Esophagus squamous epithelium (tissue), 5 donors: ENCODE measurements around the gene PUM1. TPM values are rescaled to one million over a fixed set of nuclear protein-coding genes. Genes with fewer than 3 reads are reported as not detected.

ENCODE experiments used
- DNase-seq: peaks from one replicate; lab custom pipeline; 2025; lab: John Stamatoyannopoulos, UW
- H3K27ac ChIP-seq, 4 donors: fragments of 200-600 bp; sonication (generic); one replicate each; pipeline ENCODE4 v1.5.1; 2016 to 2019; ENCODE audit warnings: mild to moderate bottlenecking in 1 of 4
- H3K27me3 ChIP-seq, 4 donors: fragments of 200-600 bp; sonication (generic); 1 replicate in 3 of 4; 2 replicates in 1 of 4; pipeline versions ENCODE4 v1.5.1 to v1.6.0; 2017 to 2021; ENCODE audit warnings: antibody characterized with exemption in 1 of 4
- H3K36me3 ChIP-seq, 3 donors: fragments of 200-600 bp; sonication (generic); one replicate each; pipeline ENCODE4 v1.5.1; 2016 to 2019
- H3K4me1 ChIP-seq, 3 donors: fragments of 200-600 bp; sonication (generic); one replicate each; pipeline ENCODE4 v1.5.1; 2017 to 2019
- H3K4me3 ChIP-seq, 4 donors: fragments of 200-600 bp; sonication (generic); 1 replicate in 3 of 4; 2 replicates in 1 of 4; pipeline ENCODE4 v1.5.1; 2016 to 2019; ENCODE audit warnings: mild to moderate bottlenecking in 2 of 4, moderate library complexity in 1 of 4
- H3K9me3 ChIP-seq, 3 donors: fragments of 200-600 bp; sonication (generic); one replicate each; pipeline ENCODE4 v1.5.1; 2016 to 2019
- CTCF ChIP-seq, 6 experiments: fragments of 450-650 bp in 4 of 6; fragments of 200-600 bp in 2 of 6; sonication (generic) in 2 of 6; IDR thresholded peaks; one replicate each; pipeline ENCODE4 v1.5.1; 2016 to 2019; ENCODE audit warnings: antibody characterized with exemption in 6 of 6, mild to moderate bottlenecking in 4 of 6, moderate library complexity in 4 of 6
- POLR2A ChIP-seq, 4 donors: fragments of 450-650 bp; IDR thresholded peaks; one replicate each; pipeline ENCODE4 v1.6.1; 2017; ENCODE audit warnings: antibody characterized with exemption in 4 of 4, mild to moderate bottlenecking in 4 of 4, moderate library complexity in 3 of 4
- WGBS, 2 donors: methylation state at CpG; one replicate each; pipeline ENCODE4 v1.1.5; 2018; 5-methylcytosine and 5-hydroxymethylcytosine counted together
- intact Hi-C: fragments of 100-400 bp; cut with DNase I; formaldehyde crosslinking; loops from one replicate; pipeline ENCODE4 v1.15.0; 2022
- total RNA-seq, 4 donors: library from RNA; depleted of rRNA; stranded (reverse); fragments of >200 nt; gene quantifications; one replicate each; pipeline ENCODE4 v1.1.0, GENCODE V29; 2016
- donor health status: DM: yes; HTN: yes; CAD: no.

PUM1 gene
- total RNA-seq, 4 donors from 2014 or later, result 41.6 to 88.1 (median 53.9) TPM

GRCh38 chr1:30888975-30889374 is 176.5 kb downstream of the PUM1 start:
- Histone ChIP-seq H3K4me3 (no peak overlapping the region), H3K27ac (peak overlapping the region; percentile 46 to 88 (median 81)), H3K4me1 (peaks cover 4 to 60% (median 13%) of the 10 kb centered on the region in 3 donors), H3K36me3 (no peaks in the 10 kb centered on the region), H3K27me3 (no peaks in the 10 kb centered on the region), H3K9me3 (no peaks in the 10 kb centered on the region)
- no peak for DNase-seq
- TF ChIP-seq CTCF (IDR thresholded peaks at IDR 0.05) (no peak), POLR2A (IDR thresholded peaks at IDR 0.05) (no peak)
- intact Hi-C loops, result no loop called here
- 67 to 74% methylated on average over 3 of the region's 3 CpGs for WGBS, 2 donors

GRCh38 chr1:30888391-30888790 is 177.1 kb downstream of the PUM1 start:
- Histone ChIP-seq H3K36me3 (no peaks in the 10 kb centered on the region), H3K27me3 (no peaks in the 10 kb centered on the region), H3K9me3 (no peaks in the 10 kb centered on the region), H3K27ac (peak overlapping the region; percentile 46 to 88 (median 81)), H3K4me1 (peaks cover 4 to 54% (median 13%) of the 10 kb centered on the region in 3 donors), H3K4me3 (no peak overlapping the region)
- intact Hi-C loops, result no loop called here
- 6% methylated on average over 3 of the region's 8 CpGs; no CpG with 5 or more reads in 1 of the 2 donors for WGBS, 2 donors
- TF ChIP-seq POLR2A (IDR thresholded peaks at IDR 0.05), result no peak
- TF ChIP-seq CTCF (IDR thresholded peaks at IDR 0.05), result no peak
- DNase-seq, result no peak

- Histone ChIP-seq H3K4me1 (peaks cover 4 to 52% (median 16%) of the 10 kb centered on the region in 3 donors), H3K4me3 (no peak overlapping the region), H3K36me3 (no peaks in the 10 kb centered on the region), H3K27me3 (no peaks in the 10 kb centered on the region), H3K9me3 (no peaks in the 10 kb centered on the region), H3K27ac (peak overlapping the region; percentile 27 to 88 (median 81))
- intact Hi-C loops, result no loop called here
- WGBS, 2 donors, result 46 to 78% methylated on average over 6 to 7 of the region's 10 CpGs
- TF ChIP-seq POLR2A (IDR thresholded peaks at IDR 0.05), result no peak
- no peak for TF ChIP-seq CTCF (IDR thresholded peaks at IDR 0.05)
- DNase-seq, result no peak
Observed at GRCh38 chr1:30887485-30888315, 177.8 kb downstream of the PUM1 start.

- Histone ChIP-seq H3K4me1 (peaks cover 4 to 47% (median 12%) of the 10 kb centered on the region in 3 donors), H3K27ac (peak overlapping the region in 3 of 4 donors; percentile 80 to 88 (median 82)), H3K36me3 (no peaks in the 10 kb centered on the region), H3K27me3 (no peaks in the 10 kb centered on the region), H3K4me3 (no peak overlapping the region), H3K9me3 (no peaks in the 10 kb centered on the region)
- WGBS, 2 donors, result 86 to 94% methylated on average over 6 to 7 of the region's 12 CpGs
- intact Hi-C loops, result no loop called here
- TF ChIP-seq POLR2A (IDR thresholded peaks at IDR 0.05) (no peak), CTCF (IDR thresholded peaks at IDR 0.05) (no peak)
- DNase-seq, result no peak
Observed at GRCh38 chr1:30886710-30887428, 178.6 kb downstream of the PUM1 start.
